Stimulated activated naive B cell treated with anti-CD40 and anti-IgM and Interleukin-4, amounts not matched to agents 10 μg/mL and 1 μg/mL and 100 μg/mL, for 72 hours (primary cell): ENCODE measurements around the gene FOXO6.
A peak's percentile ranks its signal among the peaks of the same experiment; 100 is the strongest.

Source experiments
- ATAC-seq, 2 donors: fragments of 150-1000 bp; cut with Tn5 transposase; replicated peaks; 2 replicates each; pipeline ENCODE4 v1.10.0; 2021; ENCODE audit warnings: moderate library complexity in 1 of 2
- DNase-seq: peaks from one replicate; pipeline ENCODE4 v3.0.0; 2021
- H3K27ac Mint-ChIP-seq: one replicate; pipeline ENCODE4 v1.8.0; 2022; ENCODE audit warnings: mild to moderate bottlenecking, mixed read lengths
- H3K27me3 Mint-ChIP-seq, 2 donors: one replicate each; pipeline ENCODE4 v1.8.0; 2022; ENCODE audit warnings: mixed read lengths in 2 of 2
- H3K36me3 Mint-ChIP-seq, 2 donors: one replicate each; pipeline ENCODE4 v1.8.0; 2022; ENCODE audit warnings: mixed read lengths in 2 of 2, mild to moderate bottlenecking in 1 of 2
- H3K4me1 Mint-ChIP-seq, 2 donors: one replicate each; pipeline ENCODE4 v1.8.0; 2022; ENCODE audit warnings: mixed read lengths in 2 of 2, mild to moderate bottlenecking in 1 of 2
- H3K4me3 Mint-ChIP-seq, 2 donors: one replicate each; pipeline ENCODE4 v1.8.0; 2022; ENCODE audit warnings: mild to moderate bottlenecking in 2 of 2, mixed read lengths in 2 of 2, moderate library complexity in 1 of 2
- H3K9me3 Mint-ChIP-seq, 2 donors: one replicate each; pipeline ENCODE4 v1.8.0; 2022; ENCODE audit warnings: mixed read lengths in 2 of 2, mild to moderate bottlenecking in 1 of 2

FOXO6 gene

DNA sequence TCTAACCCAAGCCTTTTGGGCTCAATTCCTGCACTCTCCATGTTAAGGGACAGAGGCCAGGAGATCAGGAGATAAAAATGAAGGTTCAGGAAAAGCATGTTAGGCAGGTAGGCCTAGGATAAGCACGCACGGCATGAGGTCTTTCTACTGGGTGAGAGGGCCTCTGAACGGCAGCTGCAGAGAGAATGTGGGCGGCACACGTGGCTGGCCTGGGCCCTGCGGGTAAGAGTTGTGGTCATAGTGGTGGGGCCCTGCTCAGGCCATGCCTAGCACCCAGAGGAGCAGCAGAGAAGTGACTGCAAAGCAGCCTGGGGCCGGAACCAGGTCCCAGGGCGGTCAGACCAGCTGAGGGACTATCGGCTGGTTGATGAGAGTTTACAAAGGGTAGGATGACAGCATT, 7.5 kb upstream of the FOXO6 start:
- ATAC-seq = peak in 1 of 2 donors; percentile 23
- Mint-ChIP-seq H3K4me3 (no peak overlapping the region), H3K36me3 (no peaks in the 10 kb centered on the region), H3K9me3 (peaks cover 0 to 1% of the 10 kb centered on the region in 2 donors), H3K27ac (no peak overlapping the region), H3K4me1 (peaks cover 2 to 12% of the 10 kb centered on the region in 2 donors), H3K27me3 (peaks cover 20 to 29% of the 10 kb centered on the region in 2 donors)
- no peak for DNase-seq

GRCh38 chr1:41354956-41355355, 6.3 kb upstream of the FOXO6 start:
- Mint-ChIP-seq H3K36me3 (no peaks in the 10 kb centered on the region), H3K9me3 (peaks cover 0 to 1% of the 10 kb centered on the region in 2 donors), H3K4me1 (peaks cover 4 to 12% of the 10 kb centered on the region in 2 donors), H3K4me3 (no peak overlapping the region), H3K27me3 (peaks cover 15 to 30% of the 10 kb centered on the region in 2 donors), H3K27ac (no peak overlapping the region)
- DNase-seq (no peak), ATAC-seq (no peak)

- no peak overlapping the region for H3K4me3 Mint-ChIP-seq
- no peak overlapping the region for H3K27ac Mint-ChIP-seq
- peaks cover 4 to 12% of the 10 kb centered on the region in 2 donors for H3K4me1 Mint-ChIP-seq
- H3K9me3 Mint-ChIP-seq = peaks cover 0 to 1% of the 10 kb centered on the region in 2 donors
- H3K27me3 Mint-ChIP-seq = peaks cover 14 to 28% of the 10 kb centered on the region in 2 donors
- no peaks in the 10 kb centered on the region for H3K36me3 Mint-ChIP-seq
- DNase-seq (no peak), ATAC-seq (no peak)
These were observed 5.9 kb upstream of the FOXO6 start for GRCh38 chr1:41355356-41355755.

DNA sequence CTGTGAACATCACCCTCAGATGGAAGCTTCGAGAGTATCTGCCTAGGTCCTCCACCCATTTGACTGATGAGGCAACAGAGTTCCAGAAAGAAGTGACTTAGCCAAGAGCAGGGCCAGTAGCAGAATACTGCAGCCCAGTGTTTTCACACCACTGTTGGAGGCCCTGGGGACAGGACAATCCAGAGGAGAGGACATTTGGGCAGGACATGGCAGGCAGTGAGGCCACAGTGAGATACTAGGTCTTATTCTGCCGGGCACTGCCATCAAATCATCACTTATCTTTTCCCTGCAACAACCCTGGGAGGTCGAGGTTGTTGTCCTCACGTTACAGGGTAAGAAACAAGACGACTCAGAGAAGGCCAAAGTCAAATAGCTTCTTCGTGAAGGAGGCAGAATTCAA, 5.5 kb upstream of the FOXO6 start:
- DNase-seq = no peak

GRCh38 chr1:41356752-41357151, 4.5 kb upstream of the FOXO6 start:
- Mint-ChIP-seq H3K27me3 (peaks cover 14 to 28% of the 10 kb centered on the region in 2 donors), H3K4me3 (no peak overlapping the region), H3K9me3 (no peaks in the 10 kb centered on the region), H3K36me3 (no peaks in the 10 kb centered on the region), H3K4me1 (peaks cover 4 to 12% of the 10 kb centered on the region in 2 donors), H3K27ac (no peak overlapping the region)
- ATAC-seq (no peak), DNase-seq (no peak)

More for the DNA sequence above, 5.5 kb upstream of the FOXO6 start:
- Mint-ChIP-seq H3K9me3 (no peaks in the 10 kb centered on the region), H3K4me3 (no peak overlapping the region), H3K27ac (no peak overlapping the region), H3K4me1 (peaks cover 4 to 12% of the 10 kb centered on the region in 2 donors), H3K36me3 (no peaks in the 10 kb centered on the region), H3K27me3 (peaks cover 14 to 28% of the 10 kb centered on the region in 2 donors)
- no peak for ATAC-seq

DNA sequence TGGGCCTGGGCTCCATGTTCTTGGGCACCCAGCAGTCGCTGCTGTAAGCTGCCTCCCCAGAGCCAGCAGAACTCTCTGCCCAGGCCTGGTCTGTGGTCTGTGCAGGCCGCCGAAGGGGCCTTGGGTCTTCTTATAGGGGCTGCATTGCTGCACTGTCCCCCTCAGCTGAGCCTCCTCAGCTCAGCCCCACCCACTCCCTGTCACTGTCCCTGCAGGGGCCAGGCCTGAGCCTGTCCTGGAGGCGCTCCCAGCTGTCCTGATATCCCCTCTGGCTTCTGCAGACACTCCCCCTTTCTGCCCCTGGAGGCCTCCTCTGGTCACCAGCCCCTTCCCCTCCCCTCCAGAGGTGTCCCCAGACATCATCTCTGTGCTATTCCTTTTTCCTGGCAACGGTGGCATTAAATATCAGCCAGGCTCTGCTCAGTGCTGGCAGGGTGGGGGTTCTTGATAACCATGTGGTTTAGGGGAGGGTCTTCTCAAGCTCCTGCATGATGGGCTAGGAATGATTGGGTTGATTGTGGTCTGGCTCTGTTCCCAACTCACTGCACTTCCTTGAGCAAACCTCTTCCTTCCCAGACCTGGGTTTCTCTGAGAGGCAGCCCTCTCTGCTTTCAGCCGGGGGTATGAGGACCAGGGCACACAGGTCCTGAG, 3.7 kb upstream of the FOXO6 start:
- Mint-ChIP-seq H3K27ac (no peak overlapping the region), H3K9me3 (no peaks in the 10 kb centered on the region), H3K36me3 (no peaks in the 10 kb centered on the region), H3K4me1 (peaks cover 4 to 18% of the 10 kb centered on the region in 2 donors), H3K4me3 (no peak overlapping the region), H3K27me3 (peaks cover 15 to 25% of the 10 kb centered on the region in 2 donors)
- no peak for DNase-seq
- ATAC-seq = no peak

GRCh38 chr1:41358131-41359021, 2.9 kb upstream of the FOXO6 start:
- H3K27ac Mint-ChIP-seq = peak overlapping the region; percentile 33
- peaks cover 23 to 33% of the 10 kb centered on the region in 2 donors for H3K27me3 Mint-ChIP-seq
- DNase-seq (no peak), ATAC-seq (no peak)
- H3K4me1 Mint-ChIP-seq = peaks cover 8 to 25% of the 10 kb centered on the region in 2 donors
- no peaks in the 10 kb centered on the region for H3K36me3 Mint-ChIP-seq
- no peak overlapping the region for H3K4me3 Mint-ChIP-seq
- H3K9me3 Mint-ChIP-seq = no peaks in the 10 kb centered on the region

DNA sequence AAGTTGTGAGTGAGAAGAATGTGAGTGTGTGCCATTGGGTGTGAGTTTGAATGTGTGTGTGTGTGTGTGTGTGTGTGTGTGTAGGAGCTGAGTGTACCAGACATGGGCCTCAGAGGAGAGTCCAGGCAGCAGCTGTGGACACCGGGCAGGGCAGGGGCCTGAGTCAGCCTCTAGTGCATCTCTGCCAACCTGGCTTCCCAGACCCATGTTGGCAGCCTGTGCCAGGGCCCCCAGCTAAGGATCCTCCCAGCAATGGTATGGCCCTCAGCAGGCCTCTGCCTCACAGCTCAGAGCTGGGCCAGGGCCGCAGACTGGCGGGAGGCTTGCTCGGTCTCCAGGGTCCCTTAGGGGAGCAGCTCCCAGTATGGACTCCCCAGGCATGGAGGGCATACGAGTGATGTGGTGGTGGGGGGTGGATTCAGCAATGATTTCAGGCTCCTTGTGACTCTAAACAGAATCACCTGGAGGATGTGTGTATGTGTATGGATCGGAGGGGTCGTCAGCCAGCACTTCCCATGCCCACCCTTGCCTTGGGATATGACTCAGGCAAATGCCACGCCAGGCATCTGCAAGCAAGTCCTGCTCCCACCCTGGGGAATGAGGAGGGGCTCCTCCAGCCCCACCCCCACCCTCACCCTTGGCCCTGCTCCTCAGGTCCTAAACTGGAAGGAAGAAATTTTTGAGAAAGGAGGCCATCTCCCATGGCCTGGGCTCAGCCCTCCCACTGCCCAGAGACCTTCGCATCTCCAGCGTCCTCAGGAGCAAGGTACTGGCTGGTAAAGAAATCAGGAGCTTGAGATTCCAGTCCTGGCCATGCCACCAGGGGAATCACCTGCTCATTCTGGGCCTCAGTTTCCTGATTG, 1.8 kb upstream of the FOXO6 start:
- peaks cover 13 to 25% of the 10 kb centered on the region in 2 donors for H3K4me1 Mint-ChIP-seq
- no peaks in the 10 kb centered on the region for H3K36me3 Mint-ChIP-seq
- H3K9me3 Mint-ChIP-seq = no peaks in the 10 kb centered on the region
- ATAC-seq (no peak), DNase-seq (no peak)
- peaks cover 30 to 34% of the 10 kb centered on the region in 2 donors for H3K27me3 Mint-ChIP-seq
- H3K4me3 Mint-ChIP-seq = no peak overlapping the region
- no peak overlapping the region for H3K27ac Mint-ChIP-seq

DNA sequence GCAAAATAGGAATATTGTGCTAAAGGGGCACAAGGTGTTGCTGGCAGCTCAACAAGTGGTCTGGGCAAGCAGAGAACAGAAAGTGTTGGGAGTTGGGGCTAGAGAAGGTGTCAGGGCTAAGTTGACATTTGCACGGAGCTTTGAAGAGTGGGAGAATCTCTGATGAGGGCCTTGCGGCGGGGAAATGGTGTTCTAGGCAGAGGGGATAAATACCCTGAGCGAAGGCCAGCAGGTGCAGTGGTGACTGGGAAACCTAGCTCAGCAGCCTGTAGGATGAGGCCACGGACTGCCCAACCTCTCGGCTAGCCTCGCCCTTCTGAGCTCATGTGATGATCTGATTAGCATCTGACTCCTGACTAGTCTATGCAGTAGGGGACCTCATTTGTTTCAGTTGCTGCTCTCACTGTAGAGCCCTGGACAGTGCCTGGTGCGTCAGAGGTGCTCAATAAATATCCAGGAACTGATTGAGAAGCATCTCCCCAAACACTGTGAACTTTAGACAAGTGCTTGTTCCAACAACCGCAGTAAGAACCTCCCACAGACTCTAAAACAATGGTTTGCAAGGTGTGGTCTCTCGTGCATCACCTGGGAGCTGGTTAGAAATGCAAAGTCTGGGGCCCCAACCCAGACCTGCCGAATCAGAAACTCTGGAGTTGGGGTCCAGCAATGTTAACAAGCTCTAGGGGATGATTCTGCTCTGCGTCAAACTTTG, 1.0 kb upstream of the FOXO6 start:
- no peaks in the 10 kb centered on the region for H3K9me3 Mint-ChIP-seq
- no peak for ATAC-seq
- H3K4me1 Mint-ChIP-seq = peaks cover 14 to 29% of the 10 kb centered on the region in 2 donors
- no peaks in the 10 kb centered on the region for H3K36me3 Mint-ChIP-seq
- DNase-seq = no peak
- H3K4me3 Mint-ChIP-seq = peak overlapping the region; percentile 64 to 65
- peaks cover 38 to 41% of the 10 kb centered on the region in 2 donors for H3K27me3 Mint-ChIP-seq
- peak overlapping the region; percentile 63 for H3K27ac Mint-ChIP-seq

GRCh38 chr1:41361495-41362356, 492 bp downstream of the FOXO6 start:
- peak; percentile 36 to 37 for ATAC-seq
- no peak overlapping the region for H3K27ac Mint-ChIP-seq
- no peaks in the 10 kb centered on the region for H3K36me3 Mint-ChIP-seq
- peak overlapping the region; percentile 67 to 70 for H3K4me3 Mint-ChIP-seq
- H3K9me3 Mint-ChIP-seq = no peaks in the 10 kb centered on the region
- peaks cover 20 to 40% of the 10 kb centered on the region in 2 donors for H3K4me1 Mint-ChIP-seq
- DNase-seq = peak; percentile 34
- H3K27me3 Mint-ChIP-seq = peaks cover 38 to 43% of the 10 kb centered on the region in 2 donors

DNA sequence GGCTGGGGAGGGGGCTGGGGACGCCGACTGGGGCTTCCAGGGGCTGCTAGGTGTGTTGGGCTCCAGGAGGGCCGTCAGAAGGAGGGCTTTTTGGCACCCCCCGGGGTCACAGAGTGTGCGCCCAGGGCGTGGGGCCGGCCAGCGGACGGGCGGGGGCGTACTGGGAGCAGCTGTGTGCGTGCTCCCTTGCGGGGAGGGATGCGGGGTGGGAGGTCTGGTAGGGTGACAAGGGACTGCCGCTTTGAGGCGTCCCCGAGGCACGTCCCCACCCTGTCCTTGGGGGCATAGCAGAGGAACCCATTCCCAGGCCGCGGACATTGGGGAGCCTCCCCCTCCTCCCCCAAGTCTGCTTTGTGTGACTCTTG, 1.1 kb downstream of the FOXO6 start:
- Mint-ChIP-seq H3K36me3 (no peaks in the 10 kb centered on the region), H3K27ac (no peak overlapping the region), H3K4me1 (peaks cover 21 to 46% of the 10 kb centered on the region in 2 donors), H3K9me3 (no peaks in the 10 kb centered on the region), H3K4me3 (peak overlapping the region; percentile 67 to 70), H3K27me3 (peaks cover 38 to 45% of the 10 kb centered on the region in 2 donors)
- DNase-seq (no peak), ATAC-seq (no peak)

- Mint-ChIP-seq H3K27ac (no peak overlapping the region), H3K36me3 (no peaks in the 10 kb centered on the region)
These were observed 1.7 kb downstream of the FOXO6 start for GRCh38 chr1:41362749-41363590.

More at GRCh38 chr1:41362749-41363590, 1.7 kb downstream of the FOXO6 start:
- peaks cover 21 to 46% of the 10 kb centered on the region in 2 donors for H3K4me1 Mint-ChIP-seq
- no peaks in the 10 kb centered on the region for H3K9me3 Mint-ChIP-seq
- peaks cover 37 to 42% of the 10 kb centered on the region in 2 donors for H3K27me3 Mint-ChIP-seq
- H3K4me3 Mint-ChIP-seq = peak overlapping the region; percentile 43 to 51
- ATAC-seq = no peak
- DNase-seq = no peak
